ENCODE data around the gene RFX7.

Gene RFX7

GRCh38 chr15:56126409-56126808 is 117.3 kb downstream of the RFX7 start:
- DNase-seq (ENCODE audit: low spot score) = no peak

GRCh38 chr15:56124391-56124790 is 119.3 kb downstream of the RFX7 start:
- DNase-seq (ENCODE audit: low spot score) = no peak

GRCh38 chr15:56105855-56106254 is 137.8 kb downstream of the RFX7 start:
- no peak for DNase-seq (ENCODE audit: low spot score)

GRCh38 chr15:56102441-56102840 is 141.2 kb downstream of the RFX7 start:
- DNase-seq (ENCODE audit: low spot score) = no peak

- DNase-seq (ENCODE audit: low spot score) = no peak
Measured at GRCh38 chr15:56099311-56099710, 144.4 kb downstream of the RFX7 start.

GRCh38 chr15:56098195-56098863 is 145.3 kb downstream of the RFX7 start:
- no peak for DNase-seq (ENCODE audit: low spot score)

- DNase-seq (ENCODE audit: low spot score) = no peak
Measured at GRCh38 chr15:56095406-56095805, 148.3 kb downstream of the RFX7 start.

- no peak for DNase-seq (ENCODE audit: low spot score)
Measured at GRCh38 chr15:56094171-56094570, 149.5 kb downstream of the RFX7 start.

GRCh38 chr15:56088389-56088788 is 155.3 kb downstream of the RFX7 start:
- no peak for DNase-seq (ENCODE audit: low spot score)

GRCh38 chr15:56086566-56086965 is 157.1 kb downstream of the RFX7 start:
- no peak for DNase-seq (ENCODE audit: low spot score)

- no peak for DNase-seq (ENCODE audit: low spot score)
Measured at GRCh38 chr15:56082263-56082761, 161.4 kb downstream of the RFX7 start.

GRCh38 chr15:56077081-56077480 is 166.6 kb downstream of the RFX7 start:
- no peak for DNase-seq (ENCODE audit: low spot score)

GRCh38 chr15:56076640-56077039 is 167.0 kb downstream of the RFX7 start:
- no peak for DNase-seq (ENCODE audit: low spot score)

GRCh38 chr15:56074481-56075265 is 169.0 kb downstream of the RFX7 start:
- no peak for DNase-seq (ENCODE audit: low spot score)

GRCh38 chr15:56064152-56064551 is 179.5 kb downstream of the RFX7 start:
- DNase-seq (ENCODE audit: low spot score) = no peak

- DNase-seq (ENCODE audit: low spot score) = no peak
Measured at GRCh38 chr15:56059716-56060115, 184.0 kb downstream of the RFX7 start.

- no peak for DNase-seq (ENCODE audit: low spot score)
Measured at GRCh38 chr15:56058986-56059385, 184.7 kb downstream of the RFX7 start.

GRCh38 chr15:56056626-56057025 is 187.1 kb downstream of the RFX7 start:
- no peak for DNase-seq (ENCODE audit: low spot score)

- no peak for DNase-seq (ENCODE audit: low spot score)
Measured at GRCh38 chr15:56053046-56053400, 190.7 kb downstream of the RFX7 start.

- DNase-seq (ENCODE audit: low spot score) = peak; percentile 45
Measured at GRCh38 chr15:56052395-56053045, 191.2 kb downstream of the RFX7 start.

- DNase-seq (ENCODE audit: low spot score) = no peak
Measured at GRCh38 chr15:56051676-56052075, 192.0 kb downstream of the RFX7 start.

GRCh38 chr15:56049577-56049976 is 194.1 kb downstream of the RFX7 start:
- DNase-seq (ENCODE audit: low spot score) = no peak

GRCh38 chr15:56047354-56047753 is 196.3 kb downstream of the RFX7 start:
- DNase-seq (ENCODE audit: low spot score) = no peak

Measured in CD4-positive, alpha-beta T cell treated with Interleukin-2 at 100 ng/mL for 4 hours (primary cell).